Measurements from ENCODE around the gene JDP2.

Gene JDP2

GRCh38 chr14:75437201-75438143 is 9.7 kb downstream of the JDP2 start:
- no peak for DNase-seq

GRCh38 chr14:75438486-75439080 is 10.8 kb downstream of the JDP2 start:
- no peak for DNase-seq

- no peak for DNase-seq
Observed at GRCh38 chr14:75439989-75440388, 12.2 kb downstream of the JDP2 start.

- DNase-seq, result peak; percentile 78
Observed at GRCh38 chr14:75440733-75441477, 13.1 kb downstream of the JDP2 start.

- DNase-seq, result no peak
Observed at GRCh38 chr14:75441728-75442127, 13.9 kb downstream of the JDP2 start.

GRCh38 chr14:75442166-75442565 is 14.3 kb downstream of the JDP2 start:
- DNase-seq, result no peak

- DNase-seq, result peak; percentile 33
Observed at GRCh38 chr14:75442642-75443041, 14.8 kb downstream of the JDP2 start.

GRCh38 chr14:75443203-75443969 is 15.6 kb downstream of the JDP2 start:
- DNase-seq, result no peak

GRCh38 chr14:75445236-75445635 is 17.4 kb downstream of the JDP2 start:
- DNase-seq, result no peak

- DNase-seq, result no peak
Observed at GRCh38 chr14:75445963-75446362, 18.1 kb downstream of the JDP2 start.

GRCh38 chr14:75446447-75446846 is 18.6 kb downstream of the JDP2 start:
- DNase-seq, result no peak

GRCh38 chr14:75448209-75448608 is 20.4 kb downstream of the JDP2 start:
- no peak for DNase-seq

GRCh38 chr14:75449036-75449435 is 21.2 kb downstream of the JDP2 start:
- no peak for DNase-seq

- no peak for DNase-seq
Observed at GRCh38 chr14:75449696-75450095, 21.9 kb downstream of the JDP2 start.

- DNase-seq, result no peak
Observed at GRCh38 chr14:75450381-75451276, 22.8 kb downstream of the JDP2 start.

- DNase-seq, result no peak
Observed at GRCh38 chr14:75452324-75452723, 24.5 kb downstream of the JDP2 start.

- DNase-seq, result peak; percentile 92
Observed at GRCh38 chr14:75452900-75453816, 25.3 kb downstream of the JDP2 start.

GRCh38 chr14:75453817-75454434 is 26.1 kb downstream of the JDP2 start:
- no peak for DNase-seq

GRCh38 chr14:75454963-75455546 is 27.2 kb downstream of the JDP2 start:
- peak; percentile 75 for DNase-seq

All from fibroblast of skin of abdomen (primary cell).